GM19467 (cell line): ENCODE results near the gene MT1H.
"Not testable (repeated sequence)": the region's sequence is repeated elsewhere in the genome, so short reads cannot be mapped to it uniquely, and the experiment has no call there.

Experiments
- ATAC-seq: cut with Tn5 transposase; IDR thresholded peaks from one replicate; pipeline ENCODE4 v1.9.1; 2021; ENCODE audit warnings: mild to moderate bottlenecking, moderate library complexity; ENCODE audit not compliant: unreplicated experiment

MT1H gene

GRCh38 chr16:56662357-56663354, 7.0 kb upstream of the MT1H start:
- ATAC-seq: no peak

DNA sequence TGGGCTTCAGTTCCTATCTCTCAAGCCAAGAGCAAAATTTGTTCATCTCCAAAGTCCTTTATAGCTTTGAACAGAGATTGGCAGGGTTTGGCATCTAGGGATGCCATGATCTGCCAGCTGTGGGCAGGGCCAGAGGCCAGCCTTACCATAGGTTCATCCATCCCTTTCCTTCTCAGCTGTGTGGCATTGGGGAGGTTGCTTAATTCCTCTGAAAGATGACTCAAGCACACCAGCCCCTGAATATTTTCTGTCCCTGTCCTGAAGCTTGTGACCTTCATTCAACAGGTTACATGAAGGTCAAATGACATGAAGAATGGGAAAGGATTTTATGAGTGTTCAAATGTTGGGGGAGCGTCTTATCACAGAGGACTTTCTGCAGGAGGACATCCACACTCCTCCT, 5.1 kb upstream of the MT1H start:
- no peak for ATAC-seq

GRCh38 chr16:56665286-56666261, 4.0 kb upstream of the MT1H start:
- ATAC-seq: not testable (repeated sequence)

GRCh38 chr16:56667581-56668571, 1.7 kb upstream of the MT1H start, which contains the start of gene MT1G:
Gene MT1G, minus strand, starts transcription at chr16:56668065. Its CDS starts 72 bp downstream, at chr16:56667993.
- ATAC-seq: no peak

DNA sequence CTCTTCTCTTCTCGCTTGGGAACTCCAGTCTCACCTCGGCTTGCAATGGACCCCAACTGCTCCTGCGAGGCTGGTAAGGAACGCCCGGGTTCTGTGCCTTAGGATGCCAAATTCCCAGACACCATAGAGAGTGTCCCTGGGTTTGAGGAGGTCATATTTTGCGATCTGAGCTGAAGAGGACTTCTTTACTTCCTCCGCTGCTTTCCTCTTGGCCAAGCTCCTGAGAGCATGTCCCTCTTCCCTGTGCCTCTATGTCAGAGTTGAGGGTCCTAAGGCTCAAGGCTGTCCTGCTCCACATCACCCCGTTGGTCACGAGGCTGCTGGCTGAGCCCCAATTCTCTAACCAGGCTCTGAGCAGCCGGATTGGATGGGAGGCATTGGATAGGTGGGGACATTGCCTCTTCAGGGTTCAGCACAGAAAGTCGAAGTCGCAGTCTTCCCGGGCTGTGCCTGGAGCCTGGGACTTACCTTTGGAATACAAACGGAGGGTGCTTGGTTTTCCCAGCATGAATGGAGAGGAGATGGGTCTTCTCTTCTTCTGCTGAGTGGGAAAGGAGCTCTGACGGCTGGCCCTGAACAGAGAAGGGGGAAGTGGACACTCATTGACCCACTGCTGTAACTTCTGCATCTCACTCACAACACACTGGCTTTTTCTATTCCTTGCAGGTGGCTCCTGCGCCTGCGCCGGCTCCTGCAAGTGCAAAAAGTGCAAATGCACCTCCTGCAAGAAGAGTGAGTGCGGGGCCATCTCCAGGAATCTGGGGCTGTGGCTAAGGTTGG, 416 bp downstream of the MT1H start:
- ATAC-seq: no peak

DNA sequence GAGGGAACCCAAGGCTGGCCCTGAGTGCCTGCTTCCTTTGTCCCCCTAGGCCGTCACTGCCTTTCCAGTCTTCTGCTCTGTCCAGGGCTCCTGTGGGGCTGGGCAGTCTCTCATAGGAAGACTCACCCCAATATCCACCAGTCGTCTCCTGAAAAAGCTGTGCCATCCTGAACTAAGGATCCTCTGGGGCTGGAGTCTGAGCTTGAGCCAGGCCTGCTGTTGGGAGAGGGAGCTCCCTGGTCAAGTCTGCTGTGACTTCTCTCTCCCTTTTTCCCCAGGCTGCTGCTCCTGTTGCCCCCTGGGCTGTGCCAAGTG, 963 bp downstream of the MT1H start:
- no peak for ATAC-seq

GRCh38 chr16:56671691-56672090, 2.1 kb downstream of the MT1H start:
- ATAC-seq: not testable (repeated sequence)

DNA sequence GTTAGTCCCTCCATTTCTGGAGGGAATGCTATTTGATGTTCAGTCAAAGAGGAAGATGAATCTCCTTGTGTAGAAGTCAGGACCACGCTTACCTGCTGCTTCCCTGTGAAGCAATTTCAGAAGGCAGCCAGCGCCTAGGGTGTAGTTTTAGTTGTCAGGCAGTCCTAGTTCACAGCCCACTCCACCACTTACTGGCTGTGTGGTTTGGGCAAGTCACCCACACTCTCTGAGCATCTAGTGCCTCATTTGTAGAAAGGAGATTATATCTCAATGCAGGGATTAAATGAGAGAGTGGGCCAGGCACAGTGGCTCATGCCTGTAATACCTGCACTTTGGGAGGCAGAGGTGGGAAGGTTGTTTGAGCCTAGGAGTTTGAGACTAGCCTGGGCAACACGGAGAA, 2.6 kb downstream of the MT1H start:
- not testable (repeated sequence) for ATAC-seq

- no peak for ATAC-seq
These were observed 3.3 kb downstream of the MT1H start for GRCh38 chr16:56672761-56673536.

DNA sequence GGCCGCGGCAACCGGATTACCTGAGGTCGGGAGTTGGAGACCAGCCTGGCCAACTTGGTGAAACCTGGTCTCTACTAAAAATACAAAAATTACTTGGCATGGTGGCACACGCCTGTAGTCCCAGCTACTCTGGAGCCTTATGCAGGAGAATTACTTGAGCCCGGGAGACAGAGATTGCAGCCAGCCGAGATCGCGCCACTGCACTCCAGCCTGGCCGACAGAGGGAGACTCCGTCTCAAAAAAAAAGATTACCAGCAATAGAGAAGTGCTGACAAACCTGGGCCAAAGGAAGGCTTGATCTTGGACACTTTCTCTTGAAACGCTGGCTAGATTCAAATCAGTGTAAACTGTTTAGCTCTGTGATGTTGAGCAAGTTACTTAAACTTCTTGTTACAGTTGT, 4.3 kb downstream of the MT1H start:
- ATAC-seq: no peak

GRCh38 chr16:56674570-56674969, 5.0 kb downstream of the MT1H start:
- ATAC-seq: not testable (repeated sequence)

DNA sequence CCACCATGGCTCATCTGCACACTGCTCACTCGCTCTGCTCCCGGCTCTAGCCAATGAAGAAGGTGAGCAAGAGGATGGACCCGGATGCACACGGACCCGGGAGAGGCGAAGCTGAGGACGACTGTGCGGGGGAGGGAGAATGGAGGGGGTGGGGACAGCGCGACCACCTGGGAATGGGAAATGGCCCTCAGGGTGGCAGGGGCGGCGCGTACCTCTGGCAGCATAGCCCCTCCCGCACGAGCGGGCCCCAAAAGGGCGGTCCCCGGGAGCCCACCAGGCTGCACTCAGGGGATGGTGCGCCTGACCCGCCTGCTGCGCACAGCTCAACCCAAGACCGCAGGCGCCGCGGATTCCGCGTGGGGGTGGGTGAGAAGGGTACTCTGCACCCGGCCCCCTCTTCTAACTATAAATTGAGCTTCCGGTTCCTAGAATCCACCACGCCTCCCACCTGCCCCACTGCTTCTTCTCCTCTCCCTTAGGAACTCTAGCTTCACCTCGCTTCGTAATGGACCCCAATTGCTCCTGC, 6.1 kb downstream of the MT1H start:
- ATAC-seq: no peak

DNA sequence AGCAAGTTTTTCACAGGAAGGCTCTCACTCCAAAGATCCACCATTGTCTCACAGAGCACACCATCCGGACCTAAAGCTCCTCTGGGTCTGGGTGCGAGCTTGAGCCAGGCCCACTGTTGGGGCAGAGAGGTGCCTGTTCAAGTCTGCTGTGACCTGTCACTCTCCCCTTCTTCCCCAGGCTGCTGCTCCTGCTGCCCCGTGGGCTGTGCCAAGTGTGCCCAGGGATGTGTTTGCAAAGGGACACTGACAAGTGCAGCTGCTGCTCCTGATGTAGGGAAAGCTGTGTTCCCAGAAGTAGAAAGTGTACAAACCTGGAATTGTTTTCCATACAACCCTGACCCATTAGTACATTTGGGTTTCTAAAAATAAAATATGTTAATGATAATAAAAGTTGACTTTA, 7.9 kb downstream of the MT1H start:
- ATAC-seq: no peak

- no peak for ATAC-seq
These were observed 9.6 kb downstream of the MT1H start for GRCh38 chr16:56679078-56679730.

- no peak for ATAC-seq
These were observed 10.2 kb downstream of the MT1H start for GRCh38 chr16:56679818-56680217.

DNA sequence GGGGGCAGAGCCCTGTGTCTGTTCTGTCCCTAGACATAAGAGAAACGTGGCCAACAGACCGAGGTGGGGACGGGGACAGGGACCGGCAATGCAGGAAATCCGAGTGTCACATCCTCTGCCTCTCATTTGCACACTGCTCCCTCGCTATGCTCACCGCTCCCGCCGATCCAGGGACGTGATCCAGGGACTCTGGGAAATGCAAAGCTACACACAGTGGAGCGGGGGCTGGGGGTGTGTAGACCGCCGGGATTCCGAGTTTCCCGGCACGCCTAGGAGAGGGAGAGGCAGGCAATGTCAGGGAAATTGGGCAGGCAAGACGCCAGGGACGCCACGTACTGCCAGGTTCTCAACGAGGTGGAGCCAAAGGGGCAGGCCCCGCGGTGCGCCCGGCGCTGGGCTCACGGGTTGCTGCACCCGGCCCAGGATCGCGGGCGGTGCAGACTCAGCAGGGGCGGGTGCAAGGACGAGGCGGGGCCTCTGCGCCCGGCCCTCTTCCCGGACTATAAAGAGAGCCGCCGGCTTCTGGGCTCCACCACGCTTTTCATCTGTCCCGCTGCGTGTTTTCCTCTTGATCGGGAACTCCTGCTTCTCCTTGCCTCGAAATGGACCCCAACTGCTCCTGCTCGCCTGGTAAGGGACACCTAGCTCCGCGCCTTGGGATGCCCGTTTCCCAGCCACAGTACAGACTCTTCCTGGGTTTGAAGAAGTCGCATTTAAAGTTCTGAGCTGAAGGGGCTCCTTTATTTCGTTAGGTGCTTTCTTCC, 12.5 kb downstream of the MT1H start, which contains the start of gene MT1X:
Gene MT1X, plus strand, starts transcription at position 532 of the 764 bp plus-strand sequence. Its CDS starts 71 bp downstream, at position 603.
- peak; percentile 93 for ATAC-seq
